Activated naive CD8-positive, alpha-beta T cell (primary cell): ENCODE data around the gene PRELID1.
"Not testable (repeated sequence)": the region's sequence is repeated elsewhere in the genome, so short reads cannot be mapped to it uniquely, and the experiment has no call there.

Experiments used
- H3K27ac Mint-ChIP-seq: one replicate; pipeline ENCODE4 v1.8.0; 2021; ENCODE audit warnings: mixed read lengths
- H3K27me3 Mint-ChIP-seq: one replicate; pipeline ENCODE4 v1.8.0; 2021; ENCODE audit warnings: mixed read lengths
- H3K36me3 Mint-ChIP-seq: one replicate; pipeline ENCODE4 v1.8.0; 2021; ENCODE audit warnings: mixed read lengths
- H3K4me1 Mint-ChIP-seq: one replicate; pipeline ENCODE4 v1.8.0; 2021; ENCODE audit warnings: low read depth, mixed read lengths
- H3K4me3 Mint-ChIP-seq: one replicate; pipeline ENCODE4 v1.8.0; 2021; ENCODE audit warnings: mild to moderate bottlenecking, mixed read lengths
- H3K9me3 Mint-ChIP-seq: one replicate; pipeline ENCODE4 v1.8.0; 2021; ENCODE audit warnings: low read depth, mixed read lengths

PRELID1 gene

GRCh38 chr5:177291735-177292134, 11.9 kb upstream of the PRELID1 start:
- Mint-ChIP-seq H3K4me3 (no peak overlapping the region), H3K27ac (no peak overlapping the region)

GRCh38 chr5:177293819-177294581, 9.6 kb upstream of the PRELID1 start:
- Mint-ChIP-seq H3K27ac (no peak overlapping the region), H3K9me3 (no peaks in the 10 kb centered on the region), H3K4me1 (peaks cover 28% of the 10 kb centered on the region), H3K27me3 (no peaks in the 10 kb centered on the region), H3K36me3 (peaks cover 7% of the 10 kb centered on the region), H3K4me3 (no peak overlapping the region)

More at GRCh38 chr5:177291735-177292134, 11.9 kb upstream of the PRELID1 start:
- no peaks in the 10 kb centered on the region for H3K9me3 Mint-ChIP-seq
- peaks cover 19% of the 10 kb centered on the region for H3K4me1 Mint-ChIP-seq
- no peaks in the 10 kb centered on the region for H3K27me3 Mint-ChIP-seq
- peaks cover 9% of the 10 kb centered on the region for H3K36me3 Mint-ChIP-seq

GRCh38 chr5:177294632-177295031, 9.0 kb upstream of the PRELID1 start:
- Mint-ChIP-seq H3K9me3 (no peaks in the 10 kb centered on the region), H3K4me3 (no peak overlapping the region), H3K4me1 (peaks cover 32% of the 10 kb centered on the region), H3K27ac (peak overlapping the region; percentile 46), H3K36me3 (peaks cover 7% of the 10 kb centered on the region), H3K27me3 (no peaks in the 10 kb centered on the region)

- Mint-ChIP-seq H3K9me3 (no peaks in the 10 kb centered on the region), H3K4me3 (peak overlapping the region; percentile 57), H3K4me1 (peaks cover 44% of the 10 kb centered on the region), H3K36me3 (peaks cover 7% of the 10 kb centered on the region), H3K27me3 (no peaks in the 10 kb centered on the region), H3K27ac (peak overlapping the region; percentile 72)
These were observed 7.7 kb upstream of the PRELID1 start for GRCh38 chr5:177295924-177296323.

GRCh38 chr5:177296581-177296980, 7.0 kb upstream of the PRELID1 start:
- H3K27me3 Mint-ChIP-seq, result no peaks in the 10 kb centered on the region
- H3K4me3 Mint-ChIP-seq, result peak overlapping the region; percentile 2
- peak overlapping the region; percentile 75 for H3K27ac Mint-ChIP-seq
- H3K4me1 Mint-ChIP-seq, result peaks cover 51% of the 10 kb centered on the region
- H3K9me3 Mint-ChIP-seq, result no peaks in the 10 kb centered on the region
- H3K36me3 Mint-ChIP-seq, result peaks cover 7% of the 10 kb centered on the region

GRCh38 chr5:177297922-177298321, 5.7 kb upstream of the PRELID1 start:
- H3K36me3 Mint-ChIP-seq, result peaks cover 4% of the 10 kb centered on the region
- H3K27me3 Mint-ChIP-seq, result no peaks in the 10 kb centered on the region
- no peak overlapping the region for H3K4me3 Mint-ChIP-seq
- peaks cover 61% of the 10 kb centered on the region for H3K4me1 Mint-ChIP-seq
- no peak overlapping the region for H3K27ac Mint-ChIP-seq
- H3K9me3 Mint-ChIP-seq, result no peaks in the 10 kb centered on the region

- peak overlapping the region; percentile 59 for H3K4me3 Mint-ChIP-seq
- peaks cover 66% of the 10 kb centered on the region for H3K4me1 Mint-ChIP-seq
- H3K27me3 Mint-ChIP-seq, result no peaks in the 10 kb centered on the region
- H3K27ac Mint-ChIP-seq, result peak overlapping the region; percentile 76
- no peaks in the 10 kb centered on the region for H3K9me3 Mint-ChIP-seq
- peaks cover 4% of the 10 kb centered on the region for H3K36me3 Mint-ChIP-seq
These were observed 3.9 kb upstream of the PRELID1 start for GRCh38 chr5:177299697-177300096.

- no peaks in the 10 kb centered on the region for H3K27me3 Mint-ChIP-seq
- peaks cover 5% of the 10 kb centered on the region for H3K36me3 Mint-ChIP-seq
- peaks cover 70% of the 10 kb centered on the region for H3K4me1 Mint-ChIP-seq
- peak overlapping the region; percentile 76 for H3K4me3 Mint-ChIP-seq
- no peaks in the 10 kb centered on the region for H3K9me3 Mint-ChIP-seq
- H3K27ac Mint-ChIP-seq, result peak overlapping the region; percentile 94
These were observed 3.2 kb upstream of the PRELID1 start for GRCh38 chr5:177300236-177300880.

GRCh38 chr5:177300951-177301350, 2.6 kb upstream of the PRELID1 start:
- Mint-ChIP-seq H3K27me3 (no peaks in the 10 kb centered on the region), H3K27ac (peak overlapping the region; percentile 94), H3K36me3 (peaks cover 6% of the 10 kb centered on the region), H3K4me3 (peak overlapping the region; percentile 76), H3K9me3 (no peaks in the 10 kb centered on the region), H3K4me1 (peaks cover 69% of the 10 kb centered on the region)

GRCh38 chr5:177301503-177302165, 2.0 kb upstream of the PRELID1 start:
- H3K27me3 Mint-ChIP-seq, result no peaks in the 10 kb centered on the region
- H3K27ac Mint-ChIP-seq, result peak overlapping the region; percentile 81
- no peaks in the 10 kb centered on the region for H3K9me3 Mint-ChIP-seq
- H3K4me1 Mint-ChIP-seq, result peaks cover 67% of the 10 kb centered on the region
- H3K36me3 Mint-ChIP-seq, result peaks cover 8% of the 10 kb centered on the region
- peak overlapping the region; percentile 98 for H3K4me3 Mint-ChIP-seq

GRCh38 chr5:177302354-177303110, 1.1 kb upstream of the PRELID1 start:
- no peaks in the 10 kb centered on the region for H3K27me3 Mint-ChIP-seq
- H3K4me3 Mint-ChIP-seq, result peak overlapping the region; percentile 98
- H3K4me1 Mint-ChIP-seq, result peaks cover 66% of the 10 kb centered on the region
- no peaks in the 10 kb centered on the region for H3K9me3 Mint-ChIP-seq
- peak overlapping the region; percentile 81 for H3K27ac Mint-ChIP-seq
- peaks cover 8% of the 10 kb centered on the region for H3K36me3 Mint-ChIP-seq

GRCh38 chr5:177303925-177304391, 359 bp downstream of the PRELID1 start:
- peaks cover 8% of the 10 kb centered on the region for H3K36me3 Mint-ChIP-seq

GRCh38 chr5:177304392-177305119, 957 bp downstream of the PRELID1 start:
- H3K9me3 Mint-ChIP-seq, result no peaks in the 10 kb centered on the region
- H3K36me3 Mint-ChIP-seq, result peaks cover 8% of the 10 kb centered on the region
- H3K27ac Mint-ChIP-seq, result peak overlapping the region; percentile 91
- H3K27me3 Mint-ChIP-seq, result no peaks in the 10 kb centered on the region
- H3K4me3 Mint-ChIP-seq, result peak overlapping the region; percentile 98
- H3K4me1 Mint-ChIP-seq, result peaks cover 60% of the 10 kb centered on the region

More at GRCh38 chr5:177303925-177304391, 359 bp downstream of the PRELID1 start:
- Mint-ChIP-seq H3K4me3 (peak overlapping the region; percentile 98), H3K9me3 (no peaks in the 10 kb centered on the region), H3K27ac (peak overlapping the region; percentile 91), H3K4me1 (peaks cover 61% of the 10 kb centered on the region), H3K27me3 (no peaks in the 10 kb centered on the region)

GRCh38 chr5:177306103-177306640, 2.6 kb downstream of the PRELID1 start:
- H3K27me3 Mint-ChIP-seq, H3K36me3 Mint-ChIP-seq: not testable (repeated sequence)

More at GRCh38 chr5:177306103-177306640, 2.6 kb downstream of the PRELID1 start:
- Mint-ChIP-seq H3K4me3 (peak overlapping the region; percentile 98), H3K4me1 (peaks cover 57% of the 10 kb centered on the region), H3K27ac (peak overlapping the region; percentile 58)
- not testable (repeated sequence) for H3K9me3 Mint-ChIP-seq
